ENCODE data around the gene TAF1A.
"Not testable (repeated sequence)": the region's sequence is repeated elsewhere in the genome, so short reads cannot be mapped to it uniquely, and the experiment has no call there.

Gene TAF1A

GRCh38 chr1:222589462-222590302, at the start of gene TAF1A:
Gene TAF1A (minus strand): TSS chr1:222589933.
- DNase-seq (ENCODE audit: low spot score), result peak; percentile 85

- DNase-seq (ENCODE audit: low spot score), result peak; percentile 80
Measured at GRCh38 chr1:222634180-222635013, 44.7 kb upstream of the TAF1A start.

GRCh38 chr1:222632749-222633148, 43.0 kb upstream of the TAF1A start:
- DNase-seq (ENCODE audit: low spot score), result no peak

- DNase-seq (ENCODE audit: low spot score), result no peak
Measured at GRCh38 chr1:222631611-222632208, 42.0 kb upstream of the TAF1A start.

GRCh38 chr1:222629921-222630535, 40.3 kb upstream of the TAF1A start:
- DNase-seq (ENCODE audit: low spot score), result no peak

- no peak for DNase-seq (ENCODE audit: low spot score)
Measured at GRCh38 chr1:222627232-222627631, 37.5 kb upstream of the TAF1A start.

GRCh38 chr1:222624214-222624613, 34.5 kb upstream of the TAF1A start:
- no peak for DNase-seq (ENCODE audit: low spot score)

GRCh38 chr1:222623458-222623857, 33.7 kb upstream of the TAF1A start:
- DNase-seq (ENCODE audit: low spot score), result no peak

GRCh38 chr1:222622765-222623164, 33.0 kb upstream of the TAF1A start:
- DNase-seq (ENCODE audit: low spot score), result no peak

- no peak for DNase-seq (ENCODE audit: low spot score)
Measured at GRCh38 chr1:222620566-222620965, 30.8 kb upstream of the TAF1A start.

- no peak for DNase-seq (ENCODE audit: low spot score)
Measured at GRCh38 chr1:222618880-222619596, 29.3 kb upstream of the TAF1A start.

GRCh38 chr1:222618001-222618879, 28.5 kb upstream of the TAF1A start, which contains the start of gene MIA3:
Gene MIA3 (plus strand): TSS chr1:222618097. CDS start chr1:222618111, 14 bp downstream.
- DNase-seq (ENCODE audit: low spot score), result peak; percentile 18

- DNase-seq (ENCODE audit: low spot score), result peak; percentile 95
Measured at GRCh38 chr1:222617367-222617951, 27.7 kb upstream of the TAF1A start.

- no peak for DNase-seq (ENCODE audit: low spot score)
Measured at GRCh38 chr1:222616525-222616924, 26.8 kb upstream of the TAF1A start.

GRCh38 chr1:222613627-222614026, 23.9 kb upstream of the TAF1A start:
- DNase-seq (ENCODE audit: low spot score), result no peak

- DNase-seq (ENCODE audit: low spot score), result no peak
Measured at GRCh38 chr1:222610728-222611127, 21.0 kb upstream of the TAF1A start.

GRCh38 chr1:222609111-222609510, 19.4 kb upstream of the TAF1A start:
- not testable (repeated sequence) for DNase-seq (ENCODE audit: low spot score)

- DNase-seq (ENCODE audit: low spot score), result no peak
Measured at GRCh38 chr1:222606757-222607156, 17.0 kb upstream of the TAF1A start.

GRCh38 chr1:222601257-222601656, 11.5 kb upstream of the TAF1A start:
- DNase-seq (ENCODE audit: low spot score), result no peak

- DNase-seq (ENCODE audit: low spot score), result no peak
Measured at GRCh38 chr1:222600281-222600680, 10.5 kb upstream of the TAF1A start.
